HG02759 (cell line): ENCODE results near the gene SLC9A4.

ENCODE experiments used
- ATAC-seq: cut with Tn5 transposase; IDR thresholded peaks from one replicate; pipeline ENCODE4 v1.9.1; 2021; ENCODE audit warnings: mild to moderate bottlenecking, moderate library complexity; ENCODE audit not compliant: unreplicated experiment

SLC9A4 gene, protein sequence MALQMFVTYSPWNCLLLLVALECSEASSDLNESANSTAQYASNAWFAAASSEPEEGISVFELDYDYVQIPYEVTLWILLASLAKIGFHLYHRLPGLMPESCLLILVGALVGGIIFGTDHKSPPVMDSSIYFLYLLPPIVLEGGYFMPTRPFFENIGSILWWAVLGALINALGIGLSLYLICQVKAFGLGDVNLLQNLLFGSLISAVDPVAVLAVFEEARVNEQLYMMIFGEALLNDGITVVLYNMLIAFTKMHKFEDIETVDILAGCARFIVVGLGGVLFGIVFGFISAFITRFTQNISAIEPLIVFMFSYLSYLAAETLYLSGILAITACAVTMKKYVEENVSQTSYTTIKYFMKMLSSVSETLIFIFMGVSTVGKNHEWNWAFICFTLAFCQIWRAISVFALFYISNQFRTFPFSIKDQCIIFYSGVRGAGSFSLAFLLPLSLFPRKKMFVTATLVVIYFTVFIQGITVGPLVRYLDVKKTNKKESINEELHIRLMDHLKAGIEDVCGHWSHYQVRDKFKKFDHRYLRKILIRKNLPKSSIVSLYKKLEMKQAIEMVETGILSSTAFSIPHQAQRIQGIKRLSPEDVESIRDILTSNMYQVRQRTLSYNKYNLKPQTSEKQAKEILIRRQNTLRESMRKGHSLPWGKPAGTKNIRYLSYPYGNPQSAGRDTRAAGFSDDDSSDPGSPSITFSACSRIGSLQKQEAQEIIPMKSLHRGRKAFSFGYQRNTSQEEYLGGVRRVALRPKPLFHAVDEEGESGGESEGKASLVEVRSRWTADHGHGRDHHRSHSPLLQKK

DNA sequence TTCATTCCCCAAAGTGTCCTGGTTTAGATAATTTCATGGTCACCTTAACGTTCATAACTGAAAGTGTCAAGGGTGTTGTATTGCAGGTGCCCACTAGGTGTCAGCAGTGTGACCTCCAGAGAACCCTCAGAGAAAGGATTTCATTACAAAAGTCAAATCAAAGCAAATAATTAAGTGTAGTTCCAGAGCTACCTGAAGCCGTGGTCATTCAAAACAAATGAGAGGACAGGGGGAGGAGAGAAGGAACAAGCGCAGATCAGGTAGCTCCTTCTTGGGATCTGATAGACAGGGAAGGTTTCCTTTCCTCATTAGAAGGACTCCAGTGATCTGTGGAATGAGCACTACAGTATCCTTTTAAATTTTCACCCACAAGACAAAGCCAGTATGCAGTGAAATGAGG lies at the start of gene SLC9A4:
TSS of gene SLC9A4 (plus strand) at position 207 of the 400 bp plus-strand sequence. CDS start 534 bp downstream, outside the sequence.
- peak; percentile 77 for ATAC-seq

DNA sequence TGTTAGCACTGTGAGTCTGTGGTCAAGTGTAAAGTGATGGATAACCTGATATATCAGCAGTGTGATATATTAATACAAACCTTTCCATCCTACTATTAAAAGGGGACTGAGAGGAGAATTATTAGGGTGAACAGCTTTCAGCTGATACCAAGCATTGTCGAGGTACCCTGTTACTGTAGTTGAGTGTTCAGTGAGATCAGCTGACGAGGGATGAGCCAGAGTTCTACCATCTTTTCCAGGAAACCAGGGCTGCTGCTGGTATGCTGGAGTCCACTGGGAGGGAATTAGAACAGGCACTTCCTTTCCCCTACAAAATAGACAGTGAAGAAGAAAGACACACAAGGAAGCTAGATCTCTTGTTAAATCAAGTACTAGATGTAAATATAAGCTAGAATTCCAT lies 49.7 kb upstream of the SLC9A4 start:
- no peak for ATAC-seq

DNA sequence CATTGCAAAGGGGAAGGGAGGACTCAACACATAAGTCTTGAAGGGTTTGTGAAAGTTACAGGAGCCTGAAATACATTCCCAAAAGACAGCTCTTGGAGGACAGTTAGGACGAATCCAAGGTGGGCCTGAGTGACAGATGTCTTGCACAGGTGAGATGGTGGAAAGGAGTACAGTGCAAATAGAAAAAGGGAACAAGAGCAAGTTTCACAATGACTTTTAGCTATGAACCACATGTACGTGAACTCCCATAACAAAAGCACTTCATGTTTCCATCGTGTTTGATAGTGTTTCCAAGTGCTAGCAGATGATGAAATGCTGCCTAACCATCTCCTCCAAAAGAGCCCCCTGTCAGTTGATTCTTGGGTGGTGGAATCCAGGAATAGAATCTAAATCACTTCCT lies 48.3 kb upstream of the SLC9A4 start:
- ATAC-seq, result peak; percentile 90

DNA sequence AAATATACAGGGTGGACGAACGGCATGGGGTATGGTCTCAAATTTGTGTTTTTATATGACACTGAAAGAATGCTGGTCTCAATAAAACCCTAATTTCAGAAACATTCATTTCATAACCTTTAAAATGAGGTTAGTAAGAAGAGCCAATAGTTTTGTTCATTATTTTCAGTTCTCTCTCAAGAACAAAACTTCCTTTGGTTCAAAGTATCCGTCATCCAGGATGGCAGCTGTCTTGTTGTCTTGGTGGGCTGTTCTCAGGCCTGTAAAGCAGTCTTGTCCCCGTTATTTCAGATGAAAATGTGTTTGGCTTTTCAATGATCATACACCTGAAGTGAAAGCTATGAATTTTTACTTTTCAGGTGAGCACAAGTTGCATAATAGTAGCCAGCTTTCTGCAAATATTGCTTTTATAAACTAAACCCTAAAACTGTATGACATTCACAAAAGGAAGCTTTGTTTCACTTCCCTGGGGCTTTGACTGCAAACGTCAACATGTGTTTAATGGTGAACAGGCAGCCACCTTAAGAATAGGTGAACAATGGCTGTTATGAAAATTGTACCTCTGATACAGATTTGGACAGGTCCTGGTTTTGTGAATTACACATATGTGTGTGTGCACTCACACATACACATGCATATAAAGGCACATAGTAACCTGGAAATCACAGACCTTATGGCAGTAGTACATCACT lies 47.4 kb upstream of the SLC9A4 start:
- ATAC-seq, result no peak

DNA sequence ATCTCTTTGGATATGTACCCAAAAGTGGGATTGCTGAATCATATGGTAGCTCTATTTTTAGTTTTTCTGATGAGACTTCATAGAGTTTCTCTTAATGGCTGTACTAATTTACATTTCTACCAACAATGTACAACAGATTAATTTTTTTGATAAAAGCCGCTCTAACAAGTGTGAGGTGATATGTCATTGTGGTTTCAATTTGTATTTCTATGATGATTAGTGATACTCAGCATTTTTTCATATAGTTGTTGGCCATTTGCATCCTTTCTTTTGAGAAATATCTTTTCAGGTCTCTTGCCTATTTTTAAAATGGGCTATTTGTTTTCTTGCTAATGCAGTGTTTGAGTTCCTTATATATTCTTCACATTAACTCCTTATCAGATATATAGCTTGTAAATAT lies 45.8 kb upstream of the SLC9A4 start:
- ATAC-seq, result no peak

DNA sequence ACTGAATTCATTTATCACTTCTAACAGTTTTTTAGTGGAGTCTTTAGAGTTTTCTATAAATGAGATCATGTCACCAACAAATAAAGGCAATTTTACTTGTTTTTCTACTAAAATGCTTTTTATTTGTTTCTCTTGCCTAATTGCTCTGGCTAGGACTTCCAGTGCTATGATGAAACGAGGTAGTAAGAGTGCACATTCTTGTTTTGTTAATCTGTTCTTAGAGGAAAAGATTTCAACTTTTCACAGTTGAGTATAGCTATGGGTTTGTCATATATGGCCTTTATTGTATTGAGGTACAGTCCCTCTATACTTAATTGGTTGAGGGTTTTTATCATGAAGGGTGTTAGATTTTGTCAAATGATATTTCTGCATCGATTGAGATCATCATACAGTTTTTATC lies 44.5 kb upstream of the SLC9A4 start:
- no peak for ATAC-seq

DNA sequence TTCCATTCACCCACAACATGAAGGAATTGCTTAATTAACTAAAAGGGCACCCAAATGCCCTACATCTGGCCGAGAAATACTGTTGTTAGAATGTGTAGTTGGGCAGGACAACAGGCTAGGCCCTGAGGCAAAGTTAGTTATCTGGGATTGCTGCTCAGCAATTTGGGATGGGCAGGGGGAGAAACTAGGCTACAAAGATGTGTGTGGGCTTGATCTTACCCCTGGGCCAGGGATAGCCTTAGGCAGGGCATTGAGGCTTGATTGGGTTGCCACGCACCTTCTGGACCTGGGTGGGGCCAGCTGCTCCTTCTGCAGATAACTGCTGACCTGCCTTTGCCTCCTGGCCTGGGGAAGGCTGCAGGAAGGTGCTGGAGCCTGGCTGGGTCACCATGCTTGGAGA lies 40.6 kb upstream of the SLC9A4 start:
- ATAC-seq, result no peak

DNA sequence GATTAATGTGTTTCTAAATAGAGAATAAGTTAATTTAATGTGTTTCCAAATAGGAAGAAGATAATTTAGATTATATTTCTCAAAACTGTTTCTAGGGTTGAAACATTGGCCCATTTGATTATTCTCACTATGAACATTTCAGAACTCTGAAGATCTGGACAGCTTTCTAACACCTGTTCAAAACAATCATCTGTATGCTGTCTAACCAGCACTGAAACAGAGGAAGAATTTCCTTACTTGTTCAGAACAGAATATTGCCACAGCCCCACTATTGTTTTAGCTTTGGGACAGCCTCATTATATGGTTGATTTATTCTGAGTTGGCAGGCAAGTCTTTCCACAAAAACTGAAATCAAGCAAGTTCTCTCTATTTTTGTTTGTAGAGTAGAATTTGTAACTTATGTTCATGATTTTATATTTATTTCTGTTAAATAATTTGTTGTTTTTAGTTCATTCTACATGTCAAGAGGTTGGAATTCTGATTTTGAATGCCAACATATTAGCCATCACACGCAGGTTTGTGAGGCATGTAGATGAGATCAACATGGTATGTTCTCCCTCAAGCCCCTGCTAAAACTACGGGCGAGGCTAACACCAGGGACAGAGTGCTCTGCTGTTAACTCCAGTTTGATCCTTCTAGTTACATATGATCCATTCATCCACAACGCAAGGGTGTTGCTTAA lies 38.9 kb upstream of the SLC9A4 start:
- ATAC-seq, result no peak

DNA sequence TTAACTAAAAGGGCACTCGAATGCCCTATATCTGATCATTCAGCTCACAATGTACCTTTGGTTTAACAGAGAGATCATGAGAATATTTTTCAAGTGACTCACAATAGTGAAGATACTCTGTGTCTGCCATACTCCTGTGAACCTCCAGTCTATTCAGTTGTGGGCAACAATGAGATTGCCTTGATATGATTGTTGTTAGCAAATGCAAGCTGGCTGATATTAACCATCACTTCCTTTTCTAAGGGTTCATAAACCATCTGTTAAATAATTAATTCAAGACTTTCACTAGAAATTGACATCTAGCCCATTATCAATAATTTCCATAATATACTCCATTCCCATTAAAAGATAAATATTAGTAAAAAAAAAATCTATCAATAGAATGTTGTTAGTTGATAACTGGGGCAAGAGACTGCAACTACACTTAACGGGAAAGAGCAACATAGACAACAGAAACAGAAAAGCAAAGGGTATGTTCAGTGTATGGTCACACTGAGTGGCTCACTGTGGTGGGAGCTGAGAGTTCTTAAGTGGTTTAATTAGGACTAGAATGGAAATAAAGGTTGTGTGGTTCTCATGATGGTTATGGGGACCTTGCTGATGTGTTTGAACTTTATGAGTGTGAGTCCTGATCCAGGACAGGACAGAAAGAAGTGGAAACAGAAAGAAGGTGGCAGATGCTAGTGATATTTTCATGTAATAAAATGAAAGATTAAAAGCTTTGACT lies 38.2 kb upstream of the SLC9A4 start:
- no peak for ATAC-seq

DNA sequence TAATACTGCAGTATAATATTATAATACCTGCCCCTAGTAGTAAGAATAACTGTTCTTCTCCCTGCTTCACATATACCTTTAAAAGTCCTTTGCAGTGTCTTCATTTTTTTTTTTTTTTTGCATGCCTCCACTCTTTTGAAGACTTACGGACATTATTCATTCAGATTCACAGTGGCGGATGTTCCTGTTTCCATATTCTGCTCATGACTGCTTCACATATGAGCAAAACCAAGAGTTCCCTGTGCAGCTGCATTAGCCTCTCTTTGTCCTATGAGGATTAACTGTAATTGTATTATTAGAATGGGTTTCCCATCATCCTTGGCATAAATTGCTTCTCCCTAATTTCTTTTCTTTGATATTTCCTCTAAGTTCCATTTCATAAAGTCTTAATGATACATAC lies 37.3 kb upstream of the SLC9A4 start:
- no peak for ATAC-seq

DNA sequence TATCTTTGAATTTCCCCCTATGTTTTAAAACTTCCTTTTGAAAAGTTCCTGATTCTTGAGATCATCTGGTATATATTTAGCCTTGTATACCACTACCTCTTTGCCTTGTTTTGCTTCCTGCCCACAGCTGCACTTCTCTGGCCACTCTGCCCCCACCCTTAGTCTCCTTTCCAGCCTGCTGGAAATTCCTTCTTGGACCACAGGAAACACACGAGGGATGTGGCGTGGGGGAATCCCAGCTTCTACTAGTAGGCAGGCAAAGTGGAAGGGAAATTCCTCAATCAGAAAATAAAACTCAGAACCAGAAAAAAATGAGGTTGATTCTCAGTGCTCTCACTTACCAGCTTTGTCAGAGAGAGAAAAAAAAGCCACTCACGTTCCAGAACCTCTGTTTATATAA lies 36.7 kb upstream of the SLC9A4 start:
- ATAC-seq, result no peak

DNA sequence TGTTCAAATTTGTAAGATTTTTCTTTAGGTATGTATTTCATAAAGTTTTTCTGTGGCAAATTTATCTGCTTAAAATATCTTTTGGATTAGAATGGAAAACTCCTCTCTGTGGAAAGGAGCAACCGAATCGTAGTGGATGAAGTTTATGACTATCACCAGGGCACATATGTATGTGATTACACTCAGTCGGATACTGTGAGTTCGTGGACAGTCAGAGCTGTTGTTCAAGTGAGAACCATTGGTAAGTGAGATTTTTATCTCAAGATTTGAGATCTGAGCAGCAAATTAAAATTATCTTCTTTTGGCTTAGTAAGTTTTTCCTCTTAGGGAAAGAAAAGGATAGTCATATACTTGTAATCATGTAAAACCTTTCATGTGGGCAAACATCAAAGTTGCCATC lies 35.9 kb upstream of the SLC9A4 start:
- no peak for ATAC-seq

DNA sequence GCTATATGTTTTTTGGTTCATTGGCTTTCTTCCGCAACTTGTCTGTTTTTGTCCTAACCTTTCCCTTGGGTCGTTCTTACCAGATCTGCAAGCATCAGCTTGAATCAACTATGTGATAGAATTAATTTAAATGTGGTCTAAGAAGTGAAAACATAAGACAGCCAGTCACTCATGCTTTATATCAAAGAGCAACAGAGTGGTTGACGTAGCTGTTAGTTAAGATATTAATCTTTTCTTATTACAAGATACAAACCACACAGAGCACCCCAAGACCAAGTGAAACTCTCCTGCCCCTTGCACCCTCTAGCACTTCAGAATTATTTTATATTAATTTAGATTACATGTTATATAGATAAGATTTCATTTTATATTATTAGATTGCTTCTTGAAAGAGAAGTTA lies 34.9 kb upstream of the SLC9A4 start:
- no peak for ATAC-seq

DNA sequence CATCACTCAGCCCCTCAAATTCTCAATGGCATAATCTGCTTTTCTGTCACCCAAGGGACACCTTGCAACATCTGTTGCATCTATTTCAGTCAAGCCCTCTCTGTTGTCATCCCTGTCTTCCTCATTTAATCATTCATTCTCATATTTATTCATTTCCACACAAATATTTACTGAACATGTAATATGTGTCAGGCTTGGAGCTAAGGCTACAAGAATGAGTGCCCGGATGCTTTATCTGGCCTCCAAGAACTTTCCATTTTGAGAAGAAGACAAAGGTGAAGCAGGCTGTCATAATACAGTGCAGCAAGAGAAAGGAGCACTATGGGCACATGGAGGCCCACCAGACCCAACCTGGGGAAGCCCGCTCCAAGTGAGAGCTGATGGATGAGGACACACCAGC lies 34.4 kb upstream of the SLC9A4 start:
- ATAC-seq, result no peak

DNA sequence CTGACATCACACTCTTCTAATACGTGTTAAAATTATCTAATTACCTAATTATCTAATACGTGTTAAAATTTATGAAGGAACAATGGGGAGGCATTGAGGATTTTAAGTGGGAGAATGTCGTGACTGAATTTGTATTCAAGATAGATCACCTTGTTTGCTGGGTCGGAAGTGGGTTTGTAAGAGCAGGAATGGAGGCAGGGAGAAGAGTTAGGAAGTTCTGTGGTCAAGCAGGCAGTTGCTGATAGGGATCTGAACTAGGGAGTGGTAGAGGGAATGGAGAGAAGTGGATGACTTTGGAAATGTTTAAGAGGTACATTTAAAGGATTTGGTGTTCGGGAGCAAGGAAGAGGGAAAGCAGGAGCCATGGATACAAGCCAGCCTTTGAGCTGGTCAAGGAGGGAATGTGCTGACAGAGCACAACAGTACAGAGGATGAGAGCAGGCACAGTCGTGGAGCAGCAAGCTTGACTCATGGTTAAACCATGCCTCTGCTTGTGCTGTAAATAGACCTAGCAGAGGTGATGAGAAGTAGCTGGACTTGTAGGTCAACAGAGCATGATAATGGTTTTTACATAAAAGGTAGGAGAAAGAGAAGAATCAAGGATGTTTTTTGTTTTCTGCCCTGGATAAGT lies 33.8 kb upstream of the SLC9A4 start:
- ATAC-seq, result no peak

DNA sequence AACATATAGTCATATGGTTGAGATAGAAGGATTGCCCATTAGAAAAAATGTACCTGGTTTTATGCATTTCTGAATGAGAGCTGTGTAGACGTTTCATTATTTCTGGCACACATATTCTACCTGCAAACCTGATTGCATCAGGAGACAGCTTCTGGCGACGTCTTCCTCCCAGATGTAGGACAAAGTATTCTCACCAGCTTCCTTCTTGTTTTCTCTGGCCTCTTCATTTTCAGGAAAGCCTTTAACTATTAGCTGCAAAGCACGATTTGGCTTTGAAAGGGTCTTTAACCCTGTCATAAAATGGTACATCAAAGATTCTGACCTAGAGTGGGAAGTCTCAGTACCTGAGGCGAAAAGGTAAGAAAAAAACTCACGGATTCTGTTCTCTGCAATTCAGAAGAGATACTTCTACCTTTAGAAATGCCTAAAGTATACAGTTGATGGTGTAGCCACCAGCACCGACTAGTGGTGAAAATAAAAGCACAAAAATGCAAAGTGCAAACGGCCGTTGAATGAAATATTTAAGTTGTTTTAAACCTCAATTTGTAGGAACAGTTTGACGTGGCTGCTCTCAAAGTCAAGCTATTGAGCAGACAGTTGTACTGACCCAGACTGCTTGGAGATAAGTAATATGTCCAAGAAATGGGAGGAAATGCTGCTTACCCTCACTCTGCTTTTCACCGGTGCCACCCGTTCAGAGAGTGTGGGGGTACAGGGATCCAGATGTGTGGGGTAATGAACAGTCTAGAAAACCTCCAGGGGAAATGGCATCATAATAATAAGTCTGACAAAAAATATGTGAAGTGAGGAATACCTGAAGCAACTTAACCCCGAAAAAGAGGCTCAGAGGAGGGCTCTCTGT lies 29.8 kb upstream of the SLC9A4 start:
- ATAC-seq, result peak; percentile 71

DNA sequence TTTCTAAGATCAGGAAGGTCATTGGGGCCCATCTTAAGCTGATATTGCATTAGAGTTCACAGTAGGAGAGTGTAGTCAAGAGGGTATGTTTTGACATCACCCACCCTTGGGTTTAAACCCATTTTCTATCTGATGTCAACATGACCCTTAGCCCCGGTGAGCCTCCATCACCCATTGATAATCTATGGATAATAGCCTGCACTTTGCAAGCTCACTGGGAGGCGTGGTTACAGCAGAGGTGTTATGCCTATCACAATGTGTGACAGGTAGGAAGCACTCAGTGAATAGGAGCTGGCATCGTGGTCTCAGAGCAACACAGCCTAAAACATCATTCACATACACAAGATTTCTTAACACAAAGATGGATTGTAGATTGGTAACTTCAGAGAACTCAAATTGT lies 28.8 kb upstream of the SLC9A4 start:
- ATAC-seq, result no peak

DNA sequence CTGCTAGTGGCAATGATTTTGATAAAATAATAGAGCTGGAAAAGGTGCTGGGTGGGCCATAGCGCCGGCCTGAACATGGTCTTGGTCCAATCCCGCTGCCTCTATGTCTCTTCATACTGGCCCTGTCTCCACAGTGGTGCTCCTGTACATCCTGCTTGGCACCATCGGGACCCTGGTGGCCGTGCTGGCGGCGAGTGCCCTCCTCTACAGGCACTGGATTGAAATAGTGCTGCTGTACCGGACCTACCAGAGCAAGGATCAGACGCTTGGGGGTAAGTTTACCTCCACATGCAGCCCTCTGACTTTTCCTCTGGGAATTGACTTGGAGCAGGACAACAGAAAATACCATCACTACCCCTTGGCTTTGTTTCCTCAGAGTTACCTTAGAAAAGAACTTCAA lies 26.1 kb upstream of the SLC9A4 start:
- no peak for ATAC-seq

DNA sequence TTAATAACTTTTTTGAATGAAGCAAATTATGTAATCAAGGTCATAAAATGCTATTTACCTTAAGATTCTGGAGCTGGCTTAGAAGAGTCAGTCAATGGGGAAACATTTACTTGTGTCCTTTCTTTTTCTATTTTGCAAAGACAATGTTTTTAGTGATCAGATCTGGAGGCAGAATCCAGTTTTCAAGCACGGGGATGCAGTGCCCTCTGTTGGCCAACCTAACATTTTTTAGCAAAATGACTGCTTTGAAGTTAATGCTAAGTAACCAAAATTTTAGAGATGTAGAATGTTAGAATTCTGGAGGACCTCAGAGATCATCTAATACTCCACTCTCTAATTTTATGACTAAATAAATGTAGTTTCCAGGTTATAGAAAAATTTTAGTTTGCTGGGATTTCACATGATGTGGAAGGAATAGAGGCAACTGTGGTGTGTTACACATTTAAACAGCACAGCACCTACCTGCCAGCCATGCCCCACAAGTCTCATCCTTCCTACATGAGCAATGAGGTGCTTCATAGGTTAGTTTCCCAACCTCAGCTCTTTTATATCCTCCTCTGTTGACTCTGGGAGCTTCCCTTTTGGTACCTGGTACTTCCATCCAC lies 23.6 kb upstream of the SLC9A4 start:
- ATAC-seq, result no peak
